Loucy (cell line): Measurements from ENCODE around the gene EFEMP1.

Experiments
- H2AFZ ChIP-seq: fragments of 200-600 bp; sonication (generic); 2 replicates; pipeline ENCODE4 v1.6.0; 2016; ENCODE audit warnings: antibody characterized with exemption, mild to moderate bottlenecking, low read length, moderate library complexity
- H3F3A ChIP-seq: fragments of 200-600 bp; 2 replicates; pipeline ENCODE4 v1.6.0; 2016; ENCODE audit warnings: antibody characterized with exemption, low read depth, mild to moderate bottlenecking
- H3K27me3 ChIP-seq: fragments of 200-600 bp; sonication (generic); 2 replicates; pipeline ENCODE4 v1.6.1; 2014; ENCODE audit warnings: low read length, mild to moderate bottlenecking; ENCODE audit not compliant: insufficient read depth, poor library complexity, severe bottlenecking
- H3K36me3 ChIP-seq: fragments of 200-600 bp; sonication (generic); 2 replicates; pipeline ENCODE4 v1.6.1; 2016; ENCODE audit warnings: low read length; ENCODE audit not compliant: insufficient read depth
- H3K4me1 ChIP-seq: fragments of 200-600 bp; sonication (generic); 2 replicates; pipeline ENCODE4 v1.5.1; 2014; ENCODE audit warnings: low read length, mild to moderate bottlenecking; ENCODE audit not compliant: insufficient read depth, poor library complexity, severe bottlenecking
- H3K4me2 ChIP-seq: fragments of 200-600 bp; sonication (generic); 2 replicates; pipeline ENCODE4 v1.6.0; 2014; ENCODE audit warnings: antibody characterized with exemption, low read length, low read depth, mild to moderate bottlenecking; ENCODE audit not compliant: poor library complexity, severe bottlenecking
- H3K4me3 ChIP-seq: fragments of 200-600 bp; sonication (generic); 2 replicates; pipeline ENCODE4 v1.5.1; 2014; ENCODE audit warnings: low read length, mild to moderate bottlenecking, mixed read lengths; ENCODE audit not compliant: poor library complexity, severe bottlenecking
- H3K79me2 ChIP-seq: fragments of 200-600 bp; sonication (generic); 2 replicates; pipeline ENCODE4 v1.6.1; 2014; ENCODE audit warnings: low read length; ENCODE audit not compliant: insufficient read depth
- H3K9ac ChIP-seq: fragments of 200-600 bp; sonication (generic); 2 replicates; pipeline ENCODE4 v1.6.0; 2014; ENCODE audit warnings: mild to moderate bottlenecking, low read depth, low read length, moderate library complexity; ENCODE audit not compliant: poor library complexity, severe bottlenecking
- H3K9me2 ChIP-seq: fragments of 200-600 bp; sonication (generic); replicated peaks from 2 replicates; pipeline ENCODE4 v1.6.1; 2016; ENCODE audit warnings: low read depth, low read length, mixed read lengths
- H3K9me3 ChIP-seq: fragments of 200-600 bp; sonication (generic); 2 replicates; pipeline ENCODE4 v1.6.1; 2014; ENCODE audit warnings: mild to moderate bottlenecking, antibody characterized with exemption, low read length, low read depth; ENCODE audit not compliant: insufficient read depth
- H4K20me1 ChIP-seq: fragments of 200-600 bp; sonication (generic); 2 replicates; pipeline ENCODE4 v1.6.0; 2014; ENCODE audit warnings: antibody characterized with exemption, low read length, mild to moderate bottlenecking; ENCODE audit not compliant: insufficient read depth, poor library complexity, severe bottlenecking
- CTCF ChIP-seq: fragments of 200-600 bp; sonication (generic); conservative IDR thresholded peaks from 2 replicates; pipeline ENCODE4 v1.5.1; 2014; ENCODE audit warnings: mild to moderate bottlenecking, antibody characterized with exemption, low read length
- EZH2phosphoT487 ChIP-seq: fragments of 200-600 bp; IDR thresholded peaks from 2 replicates; pipeline ENCODE4 v1.6.1; 2018; ENCODE audit warnings: antibody characterized with exemption, mild to moderate bottlenecking, moderate library complexity, borderline replicate concordance

Gene EFEMP1

GRCh38 chr2:55862246-55862645 lies 61.3 kb downstream of the EFEMP1 start:
- no peak overlapping the region for H3K4me2 ChIP-seq
- H3K36me3 ChIP-seq: no peaks in the 10 kb centered on the region
- no peak overlapping the region for H3K9ac ChIP-seq
- no peaks in the 10 kb centered on the region for H3K79me2 ChIP-seq
- TF ChIP-seq CTCF (no peak), EZH2phosphoT487 (no peak)
- H3K9me3 ChIP-seq: no peaks in the 10 kb centered on the region
- H4K20me1 ChIP-seq: no peaks in the 10 kb centered on the region
- H2AFZ ChIP-seq: no peak overlapping the region
- H3K27me3 ChIP-seq: no peaks in the 10 kb centered on the region
- no peaks in the 10 kb centered on the region for H3K4me1 ChIP-seq
- H3K4me3 ChIP-seq: no peak overlapping the region
- H3K9me2 ChIP-seq: no peaks in the 10 kb centered on the region
- no peaks in the 10 kb centered on the region for H3F3A ChIP-seq

DNA sequence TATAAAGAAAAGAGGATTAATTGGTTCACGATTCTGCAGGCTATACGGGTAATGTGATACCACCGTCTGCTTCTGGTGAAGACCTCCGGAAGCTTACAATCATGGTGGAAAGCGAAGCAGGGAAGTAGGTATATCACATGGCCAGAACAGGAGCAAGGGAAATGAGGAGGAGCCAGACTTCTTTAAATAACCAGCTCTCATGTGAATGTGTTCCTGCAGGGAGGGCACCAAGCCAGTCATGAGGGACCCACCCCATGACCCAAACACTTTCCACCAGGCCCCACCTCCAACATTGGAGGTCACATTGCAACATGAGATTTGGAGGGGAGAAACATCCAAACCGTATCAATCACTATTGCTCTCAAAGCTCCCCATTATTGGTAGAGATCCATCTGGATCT lies 61.8 kb downstream of the EFEMP1 start:
- no peak overlapping the region for H2AFZ ChIP-seq
- no peaks in the 10 kb centered on the region for H3F3A ChIP-seq
- H4K20me1 ChIP-seq: no peaks in the 10 kb centered on the region
- H3K9me3 ChIP-seq: no peaks in the 10 kb centered on the region
- no peak overlapping the region for H3K4me2 ChIP-seq
- no peak overlapping the region for H3K4me3 ChIP-seq
- H3K9ac ChIP-seq: no peak overlapping the region
- H3K79me2 ChIP-seq: no peaks in the 10 kb centered on the region
- no peaks in the 10 kb centered on the region for H3K27me3 ChIP-seq
- H3K9me2 ChIP-seq: no peaks in the 10 kb centered on the region
- TF ChIP-seq CTCF: no peak
- TF ChIP-seq EZH2phosphoT487: no peak
- no peaks in the 10 kb centered on the region for H3K4me1 ChIP-seq
- no peaks in the 10 kb centered on the region for H3K36me3 ChIP-seq

DNA sequence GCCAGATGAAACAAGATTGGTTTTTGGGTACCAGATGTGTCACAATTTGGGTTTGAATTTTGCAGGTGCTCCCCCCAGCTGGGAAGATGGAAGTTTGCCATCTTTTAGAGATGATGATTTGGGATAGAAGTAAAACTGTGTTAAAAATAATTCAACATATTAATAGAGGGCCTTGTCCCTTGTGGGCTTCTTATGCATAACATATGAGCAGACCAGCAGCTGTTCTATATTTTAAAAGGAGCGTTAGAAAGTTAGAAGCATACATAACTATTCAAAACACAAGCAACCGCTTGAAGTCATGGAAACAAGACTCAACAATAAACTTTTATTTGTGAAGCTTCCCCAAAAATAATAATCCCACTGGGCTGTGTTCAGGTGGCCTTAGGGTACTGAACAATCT lies 62.8 kb downstream of the EFEMP1 start:
- H3K4me1 ChIP-seq: no peaks in the 10 kb centered on the region

More for the DNA sequence above, 62.8 kb downstream of the EFEMP1 start:
- Histone ChIP-seq H3K4me3 (no peak overlapping the region), H3K36me3 (no peaks in the 10 kb centered on the region), H3K4me2 (no peak overlapping the region), H3F3A (no peaks in the 10 kb centered on the region), H3K9ac (no peak overlapping the region), H3K79me2 (no peaks in the 10 kb centered on the region), H4K20me1 (no peaks in the 10 kb centered on the region), H3K9me2 (no peaks in the 10 kb centered on the region), H2AFZ (no peak overlapping the region), H3K9me3 (no peaks in the 10 kb centered on the region), H3K27me3 (no peaks in the 10 kb centered on the region)
- no peak for TF ChIP-seq EZH2phosphoT487
- no peak for TF ChIP-seq CTCF
